Rectal smooth muscle tissue (tissue), 1 donor: Measurements from ENCODE around the gene IFI27L1.

Experiments used
- H3K27ac ChIP-seq: one replicate; pipeline ENCODE4 v1.7.0; 2013; ENCODE audit warnings: low read depth, low read length, inconsistent platforms
- H3K27me3 ChIP-seq: one replicate; pipeline ENCODE4 v1.7.0; 2013; ENCODE audit warnings: low read length; ENCODE audit not compliant: control insufficient read depth, insufficient read depth
- H3K36me3 ChIP-seq: one replicate; pipeline ENCODE4 v1.7.0; 2013; ENCODE audit warnings: low read length; ENCODE audit not compliant: control insufficient read depth, insufficient read depth
- H3K4me1 ChIP-seq: one replicate; pipeline ENCODE4 v1.7.0; 2013; ENCODE audit warnings: low read length; ENCODE audit not compliant: control insufficient read depth, insufficient read depth
- H3K4me3 ChIP-seq: one replicate; pipeline ENCODE4 v1.7.0; 2013; ENCODE audit warnings: low read length
- H3K9ac ChIP-seq: one replicate; pipeline ENCODE4 v1.7.0; 2013; ENCODE audit warnings: low read length

The IFI27L1 gene

DNA sequence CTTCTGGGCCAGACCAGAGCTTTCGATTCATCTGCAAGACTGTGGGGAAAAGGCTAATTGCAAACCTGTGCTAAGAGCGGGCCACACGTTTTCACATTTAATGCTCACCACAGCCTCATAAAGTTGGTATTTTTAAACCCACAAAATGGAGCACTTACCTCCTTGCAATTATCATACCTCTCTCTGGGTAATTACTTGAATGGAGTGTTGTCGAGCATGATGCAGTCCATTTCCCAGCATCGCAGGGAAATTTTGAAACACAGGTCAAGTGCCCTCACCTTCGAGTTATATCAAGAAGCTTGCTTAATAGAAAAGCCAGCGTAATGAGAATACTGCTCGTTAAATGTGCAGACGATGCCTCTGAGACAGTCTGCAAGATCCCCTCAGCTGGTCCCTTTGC lies 57.1 kb downstream of the IFI27L1 start:
- Histone ChIP-seq H3K27me3 (no peaks in the 10 kb centered on the region), H3K4me1 (no peaks in the 10 kb centered on the region), H3K27ac (no peak overlapping the region), H3K4me3 (no peak overlapping the region), H3K9ac (no peak overlapping the region), H3K36me3 (no peaks in the 10 kb centered on the region)

DNA sequence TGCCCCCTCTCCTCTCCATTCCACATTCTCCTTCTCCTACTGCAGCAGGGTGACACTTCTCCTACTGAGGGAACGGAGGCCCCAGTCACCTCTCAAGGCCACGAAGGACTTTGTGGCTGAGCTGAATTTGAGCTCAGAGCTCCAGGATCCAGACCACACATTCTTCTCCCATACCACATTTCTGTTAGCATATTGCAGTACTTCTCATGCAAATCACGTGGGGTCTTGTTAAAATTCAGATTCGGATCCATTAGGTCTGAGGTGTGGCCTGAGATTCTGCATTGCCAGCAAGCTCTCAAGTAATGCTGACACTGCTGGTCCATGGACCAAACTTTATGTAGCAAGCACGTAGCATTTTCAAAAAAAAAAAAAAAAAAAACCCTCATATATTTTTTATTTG lies 57.9 kb downstream of the IFI27L1 start:
- Histone ChIP-seq H3K9ac (no peak overlapping the region), H3K27me3 (no peaks in the 10 kb centered on the region), H3K4me1 (no peaks in the 10 kb centered on the region), H3K4me3 (no peak overlapping the region), H3K36me3 (no peaks in the 10 kb centered on the region), H3K27ac (no peak overlapping the region)

DNA sequence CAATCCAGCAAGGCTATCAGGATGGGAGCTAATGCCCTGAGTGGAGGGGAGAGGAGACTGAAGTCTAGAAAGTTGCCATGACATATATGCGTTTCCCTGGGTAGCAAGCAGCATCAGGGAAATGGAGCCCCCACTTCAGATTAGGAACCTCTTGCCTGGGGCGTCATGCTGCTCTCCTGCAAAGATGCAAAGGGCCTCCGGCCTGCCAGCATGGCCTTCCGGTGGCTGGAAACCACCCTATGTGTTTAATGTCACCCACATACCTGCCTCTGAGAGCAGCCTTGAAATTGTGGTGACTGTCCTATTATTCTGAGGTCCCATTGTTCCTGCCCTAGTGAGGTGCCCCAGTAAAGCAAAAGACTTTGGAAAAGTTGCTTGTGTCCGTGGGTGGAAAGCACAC lies 58.3 kb downstream of the IFI27L1 start:
- no peak overlapping the region for H3K4me3 ChIP-seq
- no peaks in the 10 kb centered on the region for H3K27me3 ChIP-seq

DNA sequence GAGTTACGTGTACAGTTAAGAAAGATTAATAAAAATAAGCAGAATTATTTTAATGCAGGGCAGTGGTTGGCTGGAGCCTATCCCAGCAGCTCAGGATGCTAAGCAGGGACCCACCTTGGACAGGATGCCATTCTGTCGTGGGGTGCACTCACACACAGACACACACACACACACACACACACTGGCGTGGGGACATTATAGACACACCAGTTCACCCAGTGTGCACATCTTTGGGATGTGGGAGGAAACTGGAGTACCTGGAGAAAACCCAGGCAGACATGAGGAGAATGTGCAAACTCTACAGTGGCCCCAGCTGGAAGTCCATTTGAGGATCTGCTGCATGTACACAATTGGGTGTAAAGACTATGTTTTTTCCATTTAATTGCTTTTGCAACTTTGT lies 61.1 kb downstream of the IFI27L1 start:
- Histone ChIP-seq H3K9ac (no peak overlapping the region), H3K27me3 (no peaks in the 10 kb centered on the region), H3K4me1 (no peaks in the 10 kb centered on the region), H3K27ac (no peak overlapping the region), H3K36me3 (no peaks in the 10 kb centered on the region), H3K4me3 (no peak overlapping the region)

More for the DNA sequence above, 58.3 kb downstream of the IFI27L1 start:
- H3K27ac ChIP-seq, result no peak overlapping the region
- H3K36me3 ChIP-seq, result no peaks in the 10 kb centered on the region
- no peak overlapping the region for H3K9ac ChIP-seq
- H3K4me1 ChIP-seq, result no peaks in the 10 kb centered on the region

DNA sequence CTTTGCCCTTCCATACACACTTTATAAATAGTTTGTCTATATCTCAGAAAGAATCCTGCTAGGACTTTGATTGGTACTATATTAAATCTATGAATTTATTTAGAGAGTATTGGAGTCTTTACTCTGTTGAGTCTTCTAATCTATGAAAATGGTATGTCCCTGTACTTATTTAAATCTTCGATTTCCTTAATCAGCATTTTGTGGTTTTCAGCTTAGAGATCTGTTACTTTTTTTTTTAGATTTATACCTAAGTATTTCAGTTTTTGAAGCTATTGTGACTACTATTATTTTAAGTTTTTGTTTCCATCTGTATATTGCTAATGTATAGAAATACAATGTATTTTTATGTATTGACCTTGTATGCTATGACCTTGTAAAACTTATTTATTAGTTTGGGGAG lies 61.7 kb downstream of the IFI27L1 start:
- Histone ChIP-seq H3K27ac (no peak overlapping the region), H3K9ac (no peak overlapping the region), H3K4me1 (no peaks in the 10 kb centered on the region), H3K36me3 (no peaks in the 10 kb centered on the region), H3K27me3 (no peaks in the 10 kb centered on the region), H3K4me3 (no peak overlapping the region)

DNA sequence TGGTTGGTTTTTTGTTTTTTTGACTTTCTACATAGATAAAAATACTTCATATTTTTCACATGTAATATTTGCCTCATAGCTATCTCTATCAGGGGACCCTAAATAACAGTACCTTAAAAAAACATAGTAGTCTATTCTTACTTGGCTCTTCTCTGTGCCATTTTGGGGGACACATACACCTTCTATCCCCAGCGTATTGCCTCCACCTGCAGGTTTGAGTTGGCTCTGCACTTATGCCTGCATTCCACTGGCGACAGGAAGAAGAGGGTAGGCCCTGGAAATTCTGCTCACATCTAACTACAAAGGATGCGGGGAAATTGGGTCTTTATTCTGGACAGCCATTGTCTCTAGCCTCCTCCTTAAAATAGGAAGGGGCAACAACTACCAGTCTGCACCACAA lies 62.1 kb downstream of the IFI27L1 start:
- Histone ChIP-seq H3K4me1 (no peaks in the 10 kb centered on the region), H3K27me3 (no peaks in the 10 kb centered on the region), H3K27ac (no peak overlapping the region), H3K4me3 (no peak overlapping the region), H3K36me3 (no peaks in the 10 kb centered on the region), H3K9ac (no peak overlapping the region)

DNA sequence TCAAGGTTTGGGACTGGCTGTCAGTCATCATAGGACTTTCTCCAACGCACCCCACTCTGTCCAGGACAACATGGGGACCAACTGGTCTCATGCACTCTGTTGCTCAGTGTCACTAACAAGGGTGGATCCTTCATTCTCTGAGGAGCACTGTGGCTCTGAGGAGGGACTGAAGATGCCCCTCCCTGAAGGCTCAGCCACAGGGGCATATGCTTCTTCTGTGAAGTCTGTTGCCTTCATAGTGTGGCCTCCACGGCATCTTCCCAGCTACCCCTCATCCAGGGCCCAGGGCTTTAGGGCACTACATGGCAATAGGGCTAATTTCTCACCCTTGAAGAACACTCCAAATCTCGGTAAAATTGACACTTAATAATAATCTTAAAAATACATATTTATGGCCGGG lies 62.6 kb downstream of the IFI27L1 start:
- no peak overlapping the region for H3K4me3 ChIP-seq
- no peaks in the 10 kb centered on the region for H3K4me1 ChIP-seq
- no peak overlapping the region for H3K9ac ChIP-seq
- no peaks in the 10 kb centered on the region for H3K27me3 ChIP-seq
- no peaks in the 10 kb centered on the region for H3K36me3 ChIP-seq
- H3K27ac ChIP-seq, result no peak overlapping the region

DNA sequence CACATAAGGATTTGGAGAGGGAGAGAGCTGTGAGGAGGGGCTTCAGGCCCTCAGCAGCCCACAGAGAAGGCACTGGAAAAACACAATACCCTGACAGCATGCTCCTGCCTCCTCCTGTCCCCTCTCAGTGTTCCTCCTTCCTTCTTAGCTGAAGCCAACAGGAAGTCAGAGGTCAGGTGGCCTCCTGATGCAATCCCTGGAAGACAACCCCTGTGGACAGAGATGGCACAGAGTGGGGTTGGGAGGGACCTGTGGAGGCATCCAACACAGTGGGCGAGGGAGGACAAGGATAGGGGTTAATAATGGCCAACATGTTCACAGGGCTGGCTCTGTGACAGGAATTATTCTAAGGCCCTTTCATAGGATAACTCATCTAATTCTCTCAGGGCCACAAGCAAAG lies 63.7 kb downstream of the IFI27L1 start:
- Histone ChIP-seq H3K36me3 (no peaks in the 10 kb centered on the region), H3K4me1 (no peaks in the 10 kb centered on the region), H3K27ac (no peak overlapping the region), H3K9ac (no peak overlapping the region), H3K4me3 (no peak overlapping the region), H3K27me3 (no peaks in the 10 kb centered on the region)

DNA sequence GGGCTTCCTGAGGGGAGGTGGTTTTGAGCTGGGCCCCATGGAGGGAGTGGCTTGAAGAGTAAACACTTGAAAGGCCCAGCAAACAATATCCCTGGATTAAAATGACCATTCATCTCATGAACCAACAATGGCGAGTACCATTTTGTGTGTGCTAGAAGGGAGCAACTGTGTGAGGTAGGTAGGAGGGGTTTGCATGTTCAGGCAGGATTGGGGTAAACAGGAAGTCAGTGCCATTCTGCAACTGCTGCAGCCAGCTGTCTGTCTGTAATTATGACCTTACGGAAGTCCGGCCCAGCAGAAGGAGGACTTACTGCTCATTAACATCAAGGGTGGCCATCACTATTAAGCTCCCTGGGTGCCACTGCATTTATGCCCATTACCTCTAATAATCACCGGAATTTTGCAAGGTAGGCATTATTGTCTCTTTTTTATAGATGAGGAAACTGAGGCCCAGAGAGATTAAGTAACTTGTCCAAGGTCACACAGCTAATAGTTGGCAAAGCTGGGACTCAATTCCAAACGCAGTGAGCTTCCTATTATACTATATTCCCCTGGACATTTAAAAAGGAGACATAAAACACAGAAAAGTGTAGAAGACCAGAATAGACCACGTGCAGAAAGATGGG lies 64.9 kb downstream of the IFI27L1 start:
- H3K4me3 ChIP-seq, result no peak overlapping the region
- no peak overlapping the region for H3K27ac ChIP-seq

More for the DNA sequence above, 64.9 kb downstream of the IFI27L1 start:
- Histone ChIP-seq H3K4me1 (no peaks in the 10 kb centered on the region), H3K36me3 (no peaks in the 10 kb centered on the region), H3K9ac (no peak overlapping the region), H3K27me3 (no peaks in the 10 kb centered on the region)
